ENCODE measurements around the gene CABLES1.

- TF ChIP-seq POLR2AphosphoS5 (IDR thresholded peaks at IDR 0.05; ENCODE audit: low read depth, low read length) (no peak), CTCF (IDR thresholded peaks at IDR 0.05) (no peak)
- TF ChIP-seq, protein P1, sequence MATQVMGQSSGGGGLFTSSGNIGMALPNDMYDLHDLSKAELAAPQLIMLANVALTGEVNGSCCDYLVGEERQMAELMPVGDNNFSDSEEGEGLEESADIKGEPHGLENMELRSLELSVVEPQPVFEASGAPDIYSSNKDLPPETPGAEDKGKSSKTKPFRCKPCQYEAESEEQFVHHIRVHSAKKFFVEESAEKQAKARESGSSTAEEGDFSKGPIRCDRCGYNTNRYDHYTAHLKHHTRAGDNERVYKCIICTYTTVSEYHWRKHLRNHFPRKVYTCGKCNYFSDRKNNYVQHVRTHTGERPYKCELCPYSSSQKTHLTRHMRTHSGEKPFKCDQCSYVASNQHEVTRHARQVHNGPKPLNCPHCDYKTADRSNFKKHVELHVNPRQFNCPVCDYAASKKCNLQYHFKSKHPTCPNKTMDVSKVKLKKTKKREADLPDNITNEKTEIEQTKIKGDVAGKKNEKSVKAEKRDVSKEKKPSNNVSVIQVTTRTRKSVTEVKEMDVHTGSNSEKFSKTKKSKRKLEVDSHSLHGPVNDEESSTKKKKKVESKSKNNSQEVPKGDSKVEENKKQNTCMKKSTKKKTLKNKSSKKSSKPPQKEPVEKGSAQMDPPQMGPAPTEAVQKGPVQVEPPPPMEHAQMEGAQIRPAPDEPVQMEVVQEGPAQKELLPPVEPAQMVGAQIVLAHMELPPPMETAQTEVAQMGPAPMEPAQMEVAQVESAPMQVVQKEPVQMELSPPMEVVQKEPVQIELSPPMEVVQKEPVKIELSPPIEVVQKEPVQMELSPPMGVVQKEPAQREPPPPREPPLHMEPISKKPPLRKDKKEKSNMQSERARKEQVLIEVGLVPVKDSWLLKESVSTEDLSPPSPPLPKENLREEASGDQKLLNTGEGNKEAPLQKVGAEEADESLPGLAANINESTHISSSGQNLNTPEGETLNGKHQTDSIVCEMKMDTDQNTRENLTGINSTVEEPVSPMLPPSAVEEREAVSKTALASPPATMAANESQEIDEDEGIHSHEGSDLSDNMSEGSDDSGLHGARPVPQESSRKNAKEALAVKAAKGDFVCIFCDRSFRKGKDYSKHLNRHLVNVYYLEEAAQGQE (IDR thresholded peaks at IDR 0.05; ENCODE audit: insufficient read depth in 1 of 2, low read depth in 2 of 2, low read length in 1 of 2): no peak
Observed at GRCh38 chr18:23274638-23275482, 139.6 kb downstream of the CABLES1 start.

Measured in Panc1 (cell line).